Activated B cell treated with CpG ODN at 0.5 μM for 24 hours (primary cell): Measurements from ENCODE around the gene NELFA. TPM values are rescaled to one million over a fixed set of nuclear protein-coding genes. Genes with fewer than 3 reads are reported as not detected.

Source experiments
- ATAC-seq: fragments of 200-7000 bp; cut with Tn5 transposase; one replicate; pipeline ENCODE4 v1.10.0; 2021; ENCODE audit warnings: low read depth, mild to moderate bottlenecking, moderate library complexity
- CTCF ChIA-PET: fragments of 350-600 bp; sonication (Branson Sonifier 250); formaldehyde crosslinking; loops from one replicate; lab custom pipeline; 2021; ENCODE audit warnings: antibody characterized with exemption; lab: Charles Lee
- POLR2A ChIA-PET: fragments of 350-600 bp; sonication (Branson Sonifier 250); formaldehyde crosslinking; loops from one replicate; lab custom pipeline; 2021; ENCODE audit warnings: antibody characterized with exemption; lab: Charles Lee
- DNase-seq: peaks from one replicate; pipeline ENCODE4 v3.0.0; 2022
- H3K27ac Mint-ChIP-seq: one replicate; pipeline ENCODE4 v1.8.0; 2020; ENCODE audit warnings: mixed read lengths
- H3K27me3 Mint-ChIP-seq: one replicate; pipeline ENCODE4 v1.8.0; 2021; ENCODE audit warnings: mixed read lengths
- H3K36me3 Mint-ChIP-seq: one replicate; pipeline ENCODE4 v1.8.0; 2021; ENCODE audit warnings: low read depth, mixed read lengths
- H3K4me1 Mint-ChIP-seq: one replicate; pipeline ENCODE4 v1.8.0; 2021; ENCODE audit warnings: mixed read lengths
- H3K4me3 Mint-ChIP-seq: one replicate; pipeline ENCODE4 v1.8.0; 2020; ENCODE audit warnings: mild to moderate bottlenecking, mixed read lengths
- H3K9me3 Mint-ChIP-seq: one replicate; pipeline ENCODE4 v1.8.0; 2020; ENCODE audit warnings: mixed read lengths
- CTCF ChIP-seq: fragments of 200-600 bp; IDR thresholded peaks from one replicate; pipeline ENCODE4 v1.8.0; 2022; ENCODE audit warnings: antibody characterized with exemption, mild to moderate bottlenecking
- intact Hi-C: fragments of 100-400 bp; cut with micrococcal nuclease; formaldehyde crosslinking; loops from one replicate; pipeline ENCODE4 v1.15.1; 2024
- total RNA-seq: library from RNA; stranded (reverse); gene quantifications from 2 replicates; pipeline ENCODE4 v1.2.3, GENCODE V29; 2022

The NELFA gene
- total RNA-seq, 1 donor from 2014 or later: 49.9 TPM

- Mint-ChIP-seq H3K27ac (no peak overlapping the region), H3K9me3 (no peaks in the 10 kb centered on the region), H3K4me1 (no peaks in the 10 kb centered on the region), H3K36me3 (peaks cover 83% of the 10 kb centered on the region), H3K4me3 (no peak overlapping the region), H3K27me3 (no peaks in the 10 kb centered on the region)
- DNase-seq: no peak
- ChIA-PET CTCF (no interaction called here), POLR2A (no interaction called here)
- ATAC-seq: no peak
- intact Hi-C loops: no loop called here
- TF ChIP-seq CTCF: no peak
Measured at GRCh38 chr4:1983846-1984405, 24.8 kb downstream of the NELFA start.

GRCh38 chr4:1983053-1983845 lies 25.5 kb downstream of the NELFA start:
- DNase-seq (no peak), ATAC-seq (no peak)
- POLR2A ChIA-PET: no interaction called here
- Mint-ChIP-seq H3K4me3 (no peak overlapping the region), H3K9me3 (no peaks in the 10 kb centered on the region), H3K27me3 (no peaks in the 10 kb centered on the region), H3K27ac (no peak overlapping the region), H3K36me3 (peaks cover 82% of the 10 kb centered on the region), H3K4me1 (no peaks in the 10 kb centered on the region)
- CTCF ChIA-PET: no interaction called here
- TF ChIP-seq CTCF: no peak
- intact Hi-C loops: no loop called here

- Mint-ChIP-seq H3K27ac (no peak overlapping the region), H3K4me3 (no peak overlapping the region), H3K4me1 (no peaks in the 10 kb centered on the region), H3K9me3 (no peaks in the 10 kb centered on the region), H3K27me3 (no peaks in the 10 kb centered on the region), H3K36me3 (peaks cover 81% of the 10 kb centered on the region)
- no peak for ATAC-seq
- intact Hi-C loops: no loop called here
- ChIA-PET POLR2A (no interaction called here), CTCF (no interaction called here)
- no peak for DNase-seq
- no peak for TF ChIP-seq CTCF
Measured at GRCh38 chr4:1982124-1983052, 26.4 kb downstream of the NELFA start.

GRCh38 chr4:1981251-1982058 lies 27.3 kb downstream of the NELFA start:
- Mint-ChIP-seq H3K36me3 (peaks cover 75% of the 10 kb centered on the region), H3K27ac (no peak overlapping the region), H3K4me1 (no peaks in the 10 kb centered on the region), H3K27me3 (no peaks in the 10 kb centered on the region), H3K9me3 (no peaks in the 10 kb centered on the region), H3K4me3 (no peak overlapping the region)
- intact Hi-C loops: no loop called here
- DNase-seq (no peak), ATAC-seq (no peak)
- no peak for TF ChIP-seq CTCF
- ChIA-PET CTCF (no interaction called here), POLR2A (no interaction called here)
